ENCODE results near the gene INPP4B.
A peak's percentile ranks its signal among the peaks of the same experiment; 100 is the strongest.

GRCh38 chr4:142846108-142846728 lies at the start of gene INPP4B:
- TF ChIP-seq POLR2A (IDR thresholded peaks at IDR 0.05) (peak in 1 of 2 donors; percentile 35), CTCF (IDR thresholded peaks at IDR 0.05) (no peak), EP300 (IDR thresholded peaks at IDR 0.05) (no peak), POLR2AphosphoS5 (IDR thresholded peaks at IDR 0.05) (peak; percentile 30 to 68 (median 48))
